HG03342 (cell line): ENCODE data around the gene NRG3.
A peak's percentile ranks its signal among the peaks of the same experiment; 100 is the strongest.

ENCODE experiments used
- ATAC-seq: cut with Tn5 transposase; IDR thresholded peaks from one replicate; pipeline ENCODE4 v1.9.1; 2021; ENCODE audit warnings: mild to moderate bottlenecking, moderate library complexity; ENCODE audit not compliant: unreplicated experiment

Gene NRG3

DNA sequence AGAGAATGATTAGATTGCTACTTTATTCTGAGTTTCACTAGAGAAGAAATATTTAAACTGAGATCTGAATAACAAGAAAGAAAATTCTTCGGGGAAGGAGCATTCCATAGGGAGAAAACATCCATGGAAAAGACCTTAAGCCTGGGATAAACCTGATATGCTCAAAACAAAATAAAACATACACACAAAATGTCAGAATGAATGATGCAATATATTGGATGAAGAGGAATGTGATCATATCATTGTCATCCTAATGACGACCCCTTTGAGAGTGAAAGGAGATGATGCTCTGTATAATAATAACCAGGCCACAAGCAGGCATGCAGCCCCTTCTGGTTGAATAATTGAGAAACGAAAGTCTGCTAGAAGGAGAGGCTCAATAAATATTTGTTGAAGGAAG, 882.4 kb downstream of the NRG3 start:
- ATAC-seq: no peak

DNA sequence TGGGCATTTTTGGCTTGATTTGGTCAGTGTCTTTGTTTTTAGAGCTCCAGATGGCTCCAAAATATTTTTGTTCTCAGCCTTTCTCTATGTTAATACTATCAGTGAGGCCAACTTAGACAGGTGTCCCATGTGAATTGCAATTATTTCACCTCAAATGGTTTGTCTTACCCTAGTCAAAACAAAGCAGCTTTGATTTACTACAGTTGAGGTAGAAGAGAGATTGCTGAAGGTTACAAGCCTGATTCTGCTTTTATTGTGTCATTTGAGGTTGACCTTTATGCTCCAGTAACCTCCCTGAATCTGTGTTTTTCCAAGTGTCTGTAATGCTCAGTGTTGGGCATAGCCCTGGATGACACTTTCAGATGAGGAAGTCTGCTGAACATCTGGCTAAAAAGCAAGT, 882.9 kb downstream of the NRG3 start:
- no peak for ATAC-seq

DNA sequence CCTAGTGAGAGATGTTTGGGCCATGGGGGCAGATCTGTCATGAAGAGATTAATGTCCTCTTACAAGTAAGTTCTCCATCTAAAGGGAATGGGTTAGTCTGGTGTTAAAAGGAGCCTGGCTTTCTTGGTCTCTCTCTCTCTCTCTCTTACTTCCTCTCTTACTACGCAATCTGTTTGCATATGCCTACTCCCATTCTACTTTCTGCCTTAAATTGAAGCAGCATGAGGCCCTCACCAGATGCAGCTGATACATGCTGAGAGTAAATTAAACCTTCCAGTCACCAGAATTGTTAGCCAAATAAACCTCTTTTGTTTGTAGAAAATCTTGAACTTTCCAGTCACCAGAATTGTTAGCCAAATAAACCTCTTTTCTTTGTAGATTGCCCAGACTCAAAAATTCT, 884.1 kb downstream of the NRG3 start:
- no peak for ATAC-seq

DNA sequence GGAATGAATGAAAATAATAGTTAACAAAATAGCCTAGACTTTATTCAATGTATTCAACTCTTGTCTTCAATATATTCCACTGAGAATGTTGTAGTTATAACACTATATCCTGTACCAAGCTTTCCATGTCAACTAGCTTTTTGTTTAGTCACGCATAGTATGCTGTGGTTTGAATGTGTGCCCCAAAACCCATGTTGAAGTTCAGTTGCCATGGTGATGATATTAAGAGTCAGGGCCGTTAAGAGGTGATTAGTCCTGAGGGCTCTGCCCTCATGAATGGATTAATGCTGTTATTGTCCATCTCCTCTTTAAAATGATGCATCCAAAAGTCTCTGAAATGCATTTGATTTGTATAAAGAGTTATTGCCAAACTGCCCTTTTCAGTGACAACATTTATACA, 887.6 kb downstream of the NRG3 start:
- ATAC-seq: no peak

DNA sequence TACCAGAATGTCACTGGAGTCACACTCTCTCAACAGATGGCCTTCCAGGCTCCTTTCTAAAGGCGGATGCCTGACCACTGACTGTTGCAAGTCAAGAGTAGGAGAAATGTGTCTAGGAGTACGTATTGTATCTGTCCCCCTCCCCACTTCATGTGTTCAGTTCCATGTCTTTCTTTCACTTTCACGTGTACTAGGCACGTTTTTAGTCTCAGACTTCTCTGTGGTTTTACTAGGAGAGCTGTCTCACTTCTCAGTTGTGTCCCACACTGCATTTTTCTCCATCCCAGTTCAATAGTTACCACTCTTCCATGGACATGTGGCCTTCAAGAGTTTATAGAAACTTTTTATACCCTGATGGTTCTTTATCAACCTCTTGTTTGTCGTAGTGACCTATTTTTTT, 893.0 kb downstream of the NRG3 start:
- ATAC-seq: no peak

DNA sequence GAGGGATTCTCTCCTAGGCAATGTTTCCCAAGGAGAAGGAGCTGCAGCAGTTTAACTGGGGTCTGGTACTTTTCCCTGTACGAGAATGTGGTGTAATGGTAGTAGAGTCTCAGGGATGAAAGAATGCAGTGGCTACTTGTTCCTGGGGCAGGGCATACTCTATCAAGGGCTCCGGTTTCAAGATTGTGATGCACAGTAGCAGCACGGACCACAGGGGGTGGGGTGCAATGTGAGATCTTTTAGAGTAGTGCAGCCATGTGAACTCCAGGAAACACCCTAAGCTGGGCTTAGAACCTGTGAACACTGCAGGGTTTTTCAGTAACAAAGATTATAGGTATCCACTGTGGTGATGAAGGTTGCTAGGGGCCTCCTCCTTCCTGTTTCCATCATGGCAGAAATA, 903.9 kb downstream of the NRG3 start:
- no peak for ATAC-seq

DNA sequence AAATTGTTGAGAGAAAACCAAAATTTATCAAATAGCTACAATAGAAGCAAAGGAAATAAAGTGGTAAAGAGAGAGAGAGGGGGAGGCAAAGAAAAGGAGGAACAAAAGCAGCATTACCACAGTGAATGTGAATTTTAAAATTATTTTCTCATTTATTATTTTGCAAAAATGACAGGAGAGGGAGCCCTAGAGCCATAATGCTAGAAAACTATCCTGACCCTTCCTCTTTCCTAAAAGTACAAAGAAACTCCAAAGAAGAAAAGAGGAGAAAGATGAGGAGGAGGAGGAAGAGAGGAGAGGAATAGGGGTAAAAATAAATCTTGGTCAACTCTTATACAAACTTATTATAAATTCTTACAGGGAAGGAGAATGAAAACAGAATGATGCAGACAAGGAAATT, 921.5 kb downstream of the NRG3 start:
- no peak for ATAC-seq

DNA sequence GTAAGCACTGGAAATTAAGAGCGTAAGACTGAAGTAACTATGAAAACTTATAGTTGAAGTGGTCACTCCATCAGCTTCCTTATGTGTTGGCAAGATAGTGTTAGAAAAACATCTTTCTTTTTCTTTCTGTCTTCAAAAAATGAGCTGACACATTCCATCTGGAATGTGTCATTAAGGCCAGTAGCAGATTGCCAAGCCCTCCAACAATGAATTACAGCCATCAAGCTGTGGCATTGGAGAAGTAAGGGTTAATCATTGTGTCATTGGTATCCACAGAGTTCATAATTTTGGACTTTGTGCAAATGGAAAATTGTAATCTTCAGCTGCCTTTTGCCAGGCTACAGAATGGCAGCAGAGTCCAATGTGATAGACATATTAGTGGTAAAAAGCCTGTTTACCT, 926.3 kb downstream of the NRG3 start:
- ATAC-seq: no peak

DNA sequence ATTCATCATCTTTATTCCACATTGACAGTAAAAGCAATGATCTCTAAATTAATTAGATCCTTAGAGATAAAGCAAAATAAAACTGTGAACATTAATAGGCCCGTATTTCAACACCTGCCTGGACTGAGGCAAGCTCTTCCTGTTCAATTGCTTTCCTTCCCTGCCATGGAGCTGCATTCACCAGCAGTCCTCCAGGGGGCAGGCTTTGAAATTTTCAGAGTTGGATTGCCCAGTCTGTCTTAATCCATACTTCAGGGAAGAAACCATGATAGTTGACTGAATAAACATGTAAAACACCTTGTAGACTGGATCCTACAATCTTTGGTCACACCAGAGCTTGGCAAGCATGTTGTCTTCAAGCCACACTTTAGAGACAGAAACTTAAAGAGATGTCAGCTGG, 936.6 kb downstream of the NRG3 start:
- peak; percentile 84 for ATAC-seq

DNA sequence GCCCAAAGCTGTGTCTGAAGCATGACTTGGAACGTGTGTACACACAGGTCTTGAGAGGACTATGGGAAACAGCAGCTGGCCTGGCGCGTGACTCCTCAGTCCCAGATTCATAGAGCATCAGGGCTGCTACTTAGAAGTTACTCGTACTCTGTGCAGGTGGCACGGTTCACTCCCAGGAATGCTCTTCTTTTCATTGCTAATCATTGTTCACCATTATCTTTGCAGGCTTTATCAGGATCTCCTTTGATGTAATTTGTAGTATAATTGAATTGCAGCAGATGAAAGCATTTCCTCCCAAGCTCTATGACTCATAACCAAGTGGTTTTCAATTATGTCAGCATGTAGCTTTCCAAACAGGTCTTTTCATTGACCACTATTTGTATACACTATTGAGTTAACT, 938.9 kb downstream of the NRG3 start:
- no peak for ATAC-seq

DNA sequence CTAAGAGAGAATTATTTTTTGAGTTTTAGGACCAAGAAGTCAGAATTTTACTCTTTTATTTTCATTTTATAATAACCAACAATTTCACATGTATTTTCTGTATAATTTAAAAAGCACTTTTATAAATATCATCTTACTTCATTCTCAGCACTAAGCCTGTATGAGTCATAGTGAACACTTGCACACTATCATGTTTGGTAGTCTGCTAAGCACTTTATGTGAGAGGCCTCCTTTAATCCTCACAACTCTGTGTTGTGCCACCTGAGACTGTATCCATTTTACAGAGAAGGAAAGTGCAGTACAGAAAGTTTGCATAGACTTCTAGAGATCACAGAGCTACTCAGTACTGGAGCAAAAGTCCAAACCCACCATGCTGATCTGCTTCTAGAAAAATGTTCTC, 939.6 kb downstream of the NRG3 start:
- no peak for ATAC-seq

DNA sequence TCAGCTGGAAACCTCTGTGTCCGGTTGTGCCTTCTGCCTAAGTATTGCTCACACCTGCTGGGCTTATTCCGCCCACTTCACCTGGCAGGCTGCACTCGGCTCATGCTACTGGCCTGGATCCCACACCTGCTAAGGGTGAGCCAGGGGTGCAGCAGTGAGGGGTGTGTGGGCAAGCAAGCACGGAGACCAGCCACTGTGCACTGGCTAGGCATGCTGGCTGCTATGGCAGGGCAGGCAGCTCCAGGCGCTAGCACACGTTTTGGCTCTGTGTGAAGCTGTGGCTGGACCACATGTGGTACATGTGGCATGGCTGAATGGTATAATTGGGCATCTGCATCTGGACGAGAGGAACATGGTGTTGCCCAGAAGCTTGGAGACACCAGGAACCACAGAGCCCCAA, 940.7 kb downstream of the NRG3 start:
- ATAC-seq: no peak

DNA sequence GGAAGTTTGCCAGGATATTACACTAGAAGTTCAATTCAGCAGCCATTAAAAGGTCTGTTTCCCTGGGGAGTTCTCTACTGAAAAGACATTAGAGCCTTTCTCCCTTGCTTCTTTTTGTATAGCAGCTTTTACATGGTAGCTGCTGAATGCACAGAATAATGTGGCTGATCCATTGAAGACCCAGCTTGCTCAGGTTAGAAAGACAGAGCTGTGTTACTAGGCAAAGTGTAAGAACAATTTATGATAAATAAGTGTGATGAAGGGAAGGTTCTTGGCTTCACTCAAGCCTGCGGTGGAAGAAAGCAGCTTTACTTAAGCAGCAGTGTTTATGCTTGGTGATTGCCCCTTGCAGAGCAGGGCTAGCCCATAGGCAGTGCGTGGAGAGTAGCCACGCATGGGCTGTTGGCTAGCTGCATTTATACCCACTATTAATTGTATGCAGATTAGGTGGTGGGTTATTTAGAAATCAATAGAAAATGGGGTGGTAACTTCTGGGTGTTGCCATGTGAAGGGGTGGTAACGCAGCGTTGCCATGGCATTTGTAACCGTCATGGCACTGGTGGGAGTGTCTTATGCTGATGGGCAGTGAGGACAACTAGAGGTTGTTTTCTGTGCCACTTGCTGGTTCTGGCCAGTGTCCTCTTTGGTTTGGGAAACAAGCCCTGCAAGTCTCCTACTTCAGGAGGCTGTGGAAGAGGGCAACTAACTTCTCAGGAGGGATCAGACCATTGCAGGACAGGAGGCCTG, 942.9 kb downstream of the NRG3 start:
- ATAC-seq: no peak

DNA sequence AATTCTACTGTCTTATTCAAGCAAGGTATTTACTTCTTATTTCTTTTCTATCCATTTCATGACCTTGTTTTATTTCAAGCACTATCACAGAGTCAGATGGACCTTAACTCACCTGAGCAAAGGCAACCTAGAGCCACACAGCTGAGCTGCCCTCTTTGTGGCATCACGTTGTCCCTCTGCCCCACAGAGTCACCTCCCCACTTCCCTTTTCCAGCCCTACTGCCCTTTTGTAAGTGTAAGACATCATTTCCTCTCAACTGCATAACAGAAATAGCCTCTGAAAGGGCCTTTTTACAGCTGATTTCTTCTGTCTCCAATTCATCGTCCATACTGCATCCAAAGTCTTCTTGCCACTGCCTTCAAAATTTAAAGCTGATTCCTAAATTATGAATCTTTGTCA, 946.0 kb downstream of the NRG3 start:
- ATAC-seq: no peak

DNA sequence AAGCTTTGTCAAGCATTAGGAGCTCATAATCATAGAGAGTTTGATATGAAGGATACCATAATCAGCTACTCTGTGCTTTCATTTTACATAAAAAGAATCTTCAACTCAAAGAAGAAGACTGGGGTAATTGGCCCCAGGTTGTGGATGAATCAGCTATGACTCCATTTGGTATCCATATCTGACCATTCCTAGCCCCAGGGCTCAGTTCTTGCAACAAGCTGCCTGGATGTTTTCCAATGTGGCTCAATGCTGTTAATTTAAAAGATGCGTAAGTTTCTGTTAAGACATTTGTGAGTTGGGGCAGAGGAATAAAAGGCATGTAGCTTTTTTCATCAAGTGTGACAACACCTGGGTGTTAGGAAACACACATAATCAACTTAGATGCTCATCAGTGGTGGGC, 951.1 kb downstream of the NRG3 start:
- no peak for ATAC-seq

DNA sequence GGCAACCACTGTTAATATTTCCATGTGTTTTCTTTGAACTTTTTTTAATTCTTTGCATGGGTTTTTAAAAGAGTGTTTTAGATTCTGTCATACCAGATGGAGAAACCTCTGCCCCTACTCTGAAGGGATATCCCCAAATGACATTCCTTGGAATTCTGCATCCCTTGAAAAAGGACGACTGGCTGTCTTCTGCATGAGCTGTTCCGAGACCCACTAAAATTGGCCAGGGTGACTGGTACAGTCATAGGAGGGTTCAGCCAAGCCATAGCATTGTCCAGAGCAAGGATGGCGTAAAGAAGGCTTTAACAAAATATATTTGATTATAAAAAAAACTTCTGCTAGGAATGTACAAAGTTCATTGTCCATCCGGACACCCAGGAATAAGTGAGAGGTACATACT, 952.9 kb downstream of the NRG3 start:
- ATAC-seq: no peak

DNA sequence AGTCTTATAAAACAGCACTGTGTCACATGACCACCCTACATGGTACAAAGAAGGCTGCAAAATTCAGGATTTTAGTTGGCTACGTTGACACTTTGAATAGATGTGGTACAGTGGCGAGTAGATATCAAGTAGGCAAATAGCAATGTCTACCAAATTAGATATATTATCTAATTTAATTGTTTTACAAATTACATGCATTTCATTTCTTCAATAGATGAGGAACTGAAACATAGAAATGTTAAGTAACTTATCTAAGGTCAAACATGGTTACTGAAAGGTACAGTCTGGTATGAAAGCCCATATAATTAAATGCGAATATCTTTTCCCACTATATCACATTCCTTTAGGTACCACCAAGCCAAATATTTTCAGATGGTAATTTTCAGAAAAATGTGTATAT, 972.2 kb downstream of the NRG3 start:
- ATAC-seq: no peak

DNA sequence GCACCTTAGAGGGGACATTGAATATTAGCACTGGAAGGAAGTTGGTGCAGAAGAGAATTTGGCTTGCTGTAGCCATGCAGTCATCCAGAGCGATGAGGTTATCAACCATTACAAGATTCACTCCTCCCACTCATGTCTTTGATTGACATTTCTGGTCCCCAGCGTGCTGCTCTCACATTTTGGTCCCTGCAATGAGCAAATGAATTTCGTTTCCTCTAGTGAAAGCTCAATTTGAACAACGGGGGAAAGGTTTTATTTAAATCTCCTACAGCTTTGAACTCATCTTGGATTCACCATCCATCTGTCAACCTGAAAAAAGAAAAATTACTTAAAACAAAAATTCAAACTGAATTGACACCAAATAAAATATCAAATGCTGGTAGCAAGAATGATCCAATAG, 975.2 kb downstream of the NRG3 start:
- ATAC-seq: no peak

DNA sequence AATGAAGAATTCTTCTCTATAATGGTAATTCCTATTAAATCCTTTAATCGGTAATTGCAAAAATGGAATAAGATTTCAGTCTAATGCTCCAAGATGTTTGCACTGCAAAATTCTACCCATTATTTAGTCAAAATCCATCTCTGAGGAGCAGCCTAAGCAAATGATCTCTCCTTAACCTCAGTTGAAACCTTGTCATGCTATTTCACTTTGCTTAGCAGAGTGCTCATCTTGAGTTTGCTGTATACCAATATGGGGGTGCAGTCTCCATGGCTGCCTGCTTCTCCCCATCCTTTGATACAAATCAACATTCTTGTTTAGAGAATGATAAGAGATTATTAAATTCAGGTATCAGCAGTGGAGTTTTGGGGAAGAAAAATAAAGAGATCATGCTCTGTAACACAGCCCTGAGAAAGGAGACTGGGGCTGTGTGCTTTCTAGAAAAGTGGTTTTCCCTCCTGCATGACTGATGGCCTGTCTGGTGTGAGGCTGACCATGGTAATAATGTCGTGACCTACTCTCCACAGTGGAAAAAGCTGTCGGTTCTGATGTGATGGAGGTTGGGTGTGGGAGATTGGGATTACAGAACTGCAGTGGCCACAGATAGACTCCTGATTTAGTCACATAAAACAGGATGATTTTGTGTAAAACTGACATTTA, 982.1 kb downstream of the NRG3 start:
- no peak for ATAC-seq

DNA sequence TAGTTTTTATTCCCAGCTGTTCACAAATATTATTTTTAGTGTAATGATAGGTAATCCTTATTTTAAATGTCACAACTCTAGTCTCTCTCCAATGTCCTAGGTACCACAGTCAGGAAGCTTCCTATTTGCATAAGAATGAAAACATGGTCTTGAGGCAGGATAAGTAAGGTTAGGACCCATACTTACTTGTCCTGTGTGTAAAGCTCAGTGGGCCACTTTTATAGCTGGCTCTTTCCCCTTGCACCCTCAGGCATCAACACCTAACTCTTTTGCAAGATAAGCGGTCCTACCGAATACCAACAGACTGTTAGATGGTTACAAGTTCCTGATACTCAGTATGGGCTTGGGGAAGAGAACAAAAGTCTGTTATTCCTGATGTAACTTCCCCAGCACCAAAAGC, 986.9 kb downstream of the NRG3 start:
- ATAC-seq: no peak

DNA sequence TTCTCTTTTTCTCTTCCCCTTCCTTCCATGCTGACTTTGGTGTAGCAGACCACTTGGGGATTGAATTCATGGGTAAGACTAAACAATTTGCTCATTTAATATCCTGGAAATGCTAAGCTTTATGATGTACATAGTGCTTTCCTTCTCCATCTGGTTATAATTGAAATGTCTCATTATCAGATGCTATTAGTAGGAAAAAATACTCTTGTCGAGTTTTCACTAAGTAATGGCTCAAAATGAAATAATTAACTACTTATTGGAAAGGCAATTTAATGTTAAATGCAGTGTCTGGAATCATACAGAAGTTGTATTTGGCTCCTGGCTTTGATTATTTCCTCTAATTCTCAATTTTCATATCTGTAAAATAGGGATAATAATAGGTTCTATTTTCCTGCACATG, 990.4 kb downstream of the NRG3 start:
- ATAC-seq: no peak

DNA sequence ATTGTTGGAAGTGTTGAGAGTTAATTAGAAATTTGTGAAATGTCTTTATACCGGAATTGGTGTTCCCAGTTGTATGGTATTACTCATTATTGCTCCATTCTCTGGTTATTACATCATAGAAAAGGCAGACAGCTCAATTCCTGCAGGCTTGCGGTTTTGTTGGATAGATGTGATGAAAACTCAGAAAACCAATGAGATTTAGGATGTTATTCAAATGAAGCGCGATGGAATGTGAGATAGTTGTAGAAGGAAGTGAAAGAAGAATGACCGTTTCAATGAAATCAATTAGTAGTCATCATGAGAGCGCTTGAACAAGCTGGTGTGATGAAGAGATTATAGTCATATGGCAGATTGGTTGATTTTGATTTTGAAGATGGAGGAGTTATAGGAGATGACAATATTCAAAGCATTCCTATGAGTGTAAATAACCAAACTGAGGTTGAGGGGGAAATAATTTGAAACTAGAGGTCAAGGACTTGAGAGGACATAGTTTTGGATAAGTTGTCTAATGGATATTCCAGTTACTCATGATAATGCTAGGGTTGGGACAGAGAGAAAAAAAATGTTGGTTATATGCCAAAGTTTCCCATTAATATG, 991.5 kb downstream of the NRG3 start:
- ATAC-seq: no peak

DNA sequence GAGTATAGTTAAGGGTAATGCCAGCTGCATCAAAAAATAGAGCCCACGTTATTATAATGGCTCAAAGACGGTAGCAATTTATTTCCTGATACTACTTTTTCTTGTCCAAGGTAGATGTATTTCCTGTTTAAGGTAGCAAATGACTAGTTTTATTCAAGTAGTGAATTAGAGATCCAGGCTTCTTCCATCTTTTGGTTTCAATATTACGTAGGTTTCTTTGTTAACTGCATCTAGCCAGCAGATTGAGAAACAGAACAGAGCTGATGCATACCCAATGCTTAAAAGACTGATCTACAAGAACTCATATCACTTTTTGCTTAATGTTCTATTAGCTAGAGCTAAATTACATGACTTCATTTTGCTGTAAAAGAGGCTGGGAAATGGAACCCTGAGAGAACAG, 992.1 kb downstream of the NRG3 start:
- no peak for ATAC-seq
